Lower leg skin (tissue), 3 donors: Measurements from ENCODE around the gene CD109.

Experiments
- POLR2A ChIP-seq, 2 donors: fragments of 450-650 bp; IDR thresholded peaks; one replicate each; pipeline ENCODE4 v1.6.1; 2016 to 2017; ENCODE audit warnings: antibody characterized with exemption in 2 of 2, mild to moderate bottlenecking in 1 of 2, moderate library complexity in 1 of 2
- TF ChIP-seq, protein P1 (sequence below), 3 donors: fragments of 450-650 bp; IDR thresholded peaks; one replicate each; pipeline ENCODE4 v1.5.1; 2016; ENCODE audit warnings: antibody characterized with exemption in 3 of 3, mild to moderate bottlenecking in 3 of 3, moderate library complexity in 2 of 3

DNA sequence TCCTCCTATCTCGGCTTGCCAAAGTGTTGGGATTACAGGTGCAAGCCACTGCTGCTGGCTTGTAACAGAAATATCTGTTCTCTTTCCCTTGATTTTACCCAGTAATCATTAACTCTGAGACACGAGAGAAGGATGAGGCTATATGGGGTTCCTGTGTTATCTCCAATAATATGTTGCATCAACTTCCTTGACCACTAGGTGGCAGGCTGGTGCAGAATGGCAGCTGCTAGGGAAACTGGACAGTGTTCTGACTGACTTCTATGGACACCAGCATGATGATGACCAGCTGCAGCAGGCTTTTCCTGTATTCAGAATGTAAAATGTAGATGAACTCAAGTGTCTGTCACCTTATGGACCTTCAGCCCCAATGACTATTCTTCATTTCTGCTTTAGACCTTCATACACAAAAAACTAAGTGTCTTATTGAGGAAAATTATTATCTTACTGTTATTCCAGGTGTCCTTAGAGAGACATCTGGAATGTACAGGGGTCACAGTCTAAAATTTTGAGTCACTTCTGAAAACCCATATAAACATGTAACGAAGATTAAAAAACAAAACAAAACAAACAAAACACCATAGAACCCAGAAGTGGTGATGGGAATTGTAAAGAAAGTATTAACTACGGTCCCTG lies 20.4 kb upstream of the CD109 start:
- TF ChIP-seq, protein P1, sequence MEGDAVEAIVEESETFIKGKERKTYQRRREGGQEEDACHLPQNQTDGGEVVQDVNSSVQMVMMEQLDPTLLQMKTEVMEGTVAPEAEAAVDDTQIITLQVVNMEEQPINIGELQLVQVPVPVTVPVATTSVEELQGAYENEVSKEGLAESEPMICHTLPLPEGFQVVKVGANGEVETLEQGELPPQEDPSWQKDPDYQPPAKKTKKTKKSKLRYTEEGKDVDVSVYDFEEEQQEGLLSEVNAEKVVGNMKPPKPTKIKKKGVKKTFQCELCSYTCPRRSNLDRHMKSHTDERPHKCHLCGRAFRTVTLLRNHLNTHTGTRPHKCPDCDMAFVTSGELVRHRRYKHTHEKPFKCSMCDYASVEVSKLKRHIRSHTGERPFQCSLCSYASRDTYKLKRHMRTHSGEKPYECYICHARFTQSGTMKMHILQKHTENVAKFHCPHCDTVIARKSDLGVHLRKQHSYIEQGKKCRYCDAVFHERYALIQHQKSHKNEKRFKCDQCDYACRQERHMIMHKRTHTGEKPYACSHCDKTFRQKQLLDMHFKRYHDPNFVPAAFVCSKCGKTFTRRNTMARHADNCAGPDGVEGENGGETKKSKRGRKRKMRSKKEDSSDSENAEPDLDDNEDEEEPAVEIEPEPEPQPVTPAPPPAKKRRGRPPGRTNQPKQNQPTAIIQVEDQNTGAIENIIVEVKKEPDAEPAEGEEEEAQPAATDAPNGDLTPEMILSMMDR (IDR thresholded peaks at IDR 0.05): peak in 2 of 3 donors; percentile 17 to 73
- TF ChIP-seq POLR2A (IDR thresholded peaks at IDR 0.05): no peak
